AG09309 (cell line): Measurements from ENCODE around the gene FBN2.

Experiments used
- DNase-seq: peaks from one replicate; pipeline ENCODE4 v3.0.0-alpha.2; 2010; ENCODE audit warnings: low read depth
- H3K4me3 ChIP-seq: 2 replicates; pipeline ENCODE4 v1.5.1; 2011; ENCODE audit warnings: mild to moderate bottlenecking, low read depth, low read length, moderate library complexity; ENCODE audit not compliant: control insufficient read depth
- CTCF ChIP-seq: IDR thresholded peaks from 2 replicates; pipeline ENCODE4 v1.5.1; 2011; ENCODE audit warnings: mild to moderate bottlenecking, low read depth, low read length, inconsistent platforms; ENCODE audit not compliant: insufficient read depth, control insufficient read depth; ENCODE audit errors: missing control alignments

FBN2 gene

GRCh38 chr5:128535251-128535650 lies 2.8 kb downstream of the FBN2 start:
- no peak overlapping the region; the same call in 1 of the 2 replicates for H3K4me3 ChIP-seq
- TF ChIP-seq CTCF = no peak
- DNase-seq = no peak

- DNase-seq = no peak
- no peak for TF ChIP-seq CTCF
- H3K4me3 ChIP-seq = peak overlapping the region; percentile 9; the same call in 1 of the 2 replicates
Measured at GRCh38 chr5:128534726-128535125, 3.3 kb downstream of the FBN2 start.

GRCh38 chr5:128532776-128533175 lies 5.3 kb downstream of the FBN2 start:
- no peak for DNase-seq
- no peak for TF ChIP-seq CTCF
- H3K4me3 ChIP-seq = no peak overlapping the region

GRCh38 chr5:128532127-128532526 lies 5.9 kb downstream of the FBN2 start:
- no peak for DNase-seq
- H3K4me3 ChIP-seq = no peak overlapping the region
- TF ChIP-seq CTCF = no peak

- no peak for TF ChIP-seq CTCF
- H3K4me3 ChIP-seq = no peak overlapping the region
- DNase-seq = no peak
Measured at GRCh38 chr5:128528637-128529255, 9.3 kb downstream of the FBN2 start.

- DNase-seq = no peak
- H3K4me3 ChIP-seq = no peak overlapping the region
- TF ChIP-seq CTCF = no peak
Measured at GRCh38 chr5:128528126-128528525, 9.9 kb downstream of the FBN2 start.

- no peak for DNase-seq
- H3K4me3 ChIP-seq = no peak overlapping the region
- no peak for TF ChIP-seq CTCF
Measured at GRCh38 chr5:128527077-128527476, 11.0 kb downstream of the FBN2 start.
